GM18517 (cell line): Measurements from ENCODE around the gene UBE2C.
"Not testable (repeated sequence)": the region's sequence is repeated elsewhere in the genome, so short reads cannot be mapped to it uniquely, and the experiment has no call there.

Source experiments
- ATAC-seq: cut with Tn5 transposase; IDR thresholded peaks from one replicate; pipeline ENCODE4 v1.9.1; 2021; ENCODE audit warnings: mild to moderate bottlenecking, moderate library complexity; ENCODE audit not compliant: unreplicated experiment

The UBE2C gene

DNA sequence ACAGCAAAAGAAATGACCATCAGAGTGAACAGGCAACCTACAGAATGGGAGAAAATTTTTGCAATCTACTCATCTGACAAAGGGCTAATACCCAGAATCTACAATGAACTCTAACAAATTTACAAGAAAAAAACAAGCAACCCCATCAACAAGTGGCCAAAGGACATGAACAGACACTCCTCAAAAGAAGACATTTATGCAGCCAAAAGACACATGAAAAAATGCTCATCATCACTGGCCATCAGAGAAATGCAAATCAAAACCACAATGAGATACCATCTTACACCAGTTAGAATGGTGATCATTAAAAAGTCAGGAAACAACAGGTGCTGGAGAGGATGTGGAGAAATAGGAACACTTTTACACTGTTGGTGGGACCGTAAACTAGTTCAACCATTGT lies 14.9 kb upstream of the UBE2C start:
- ATAC-seq: not testable (repeated sequence)

DNA sequence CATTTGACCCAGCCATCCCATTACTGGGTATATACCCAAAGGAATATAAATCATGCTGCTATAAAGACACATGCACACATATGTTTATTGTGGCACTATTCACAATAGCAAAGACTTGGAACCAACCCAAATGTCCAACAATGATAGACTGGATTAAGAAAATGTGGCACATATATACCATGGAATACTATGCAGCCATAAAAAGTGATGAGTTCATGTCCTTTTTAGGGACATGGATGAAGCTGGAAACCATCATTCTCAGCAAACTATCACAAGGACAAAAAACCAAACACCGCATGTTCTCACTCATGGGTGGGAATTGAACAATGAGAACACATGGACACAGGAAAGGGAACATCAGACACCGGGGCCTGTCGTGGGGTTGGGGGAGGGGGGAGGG lies 14.5 kb upstream of the UBE2C start:
- not testable (repeated sequence) for ATAC-seq

DNA sequence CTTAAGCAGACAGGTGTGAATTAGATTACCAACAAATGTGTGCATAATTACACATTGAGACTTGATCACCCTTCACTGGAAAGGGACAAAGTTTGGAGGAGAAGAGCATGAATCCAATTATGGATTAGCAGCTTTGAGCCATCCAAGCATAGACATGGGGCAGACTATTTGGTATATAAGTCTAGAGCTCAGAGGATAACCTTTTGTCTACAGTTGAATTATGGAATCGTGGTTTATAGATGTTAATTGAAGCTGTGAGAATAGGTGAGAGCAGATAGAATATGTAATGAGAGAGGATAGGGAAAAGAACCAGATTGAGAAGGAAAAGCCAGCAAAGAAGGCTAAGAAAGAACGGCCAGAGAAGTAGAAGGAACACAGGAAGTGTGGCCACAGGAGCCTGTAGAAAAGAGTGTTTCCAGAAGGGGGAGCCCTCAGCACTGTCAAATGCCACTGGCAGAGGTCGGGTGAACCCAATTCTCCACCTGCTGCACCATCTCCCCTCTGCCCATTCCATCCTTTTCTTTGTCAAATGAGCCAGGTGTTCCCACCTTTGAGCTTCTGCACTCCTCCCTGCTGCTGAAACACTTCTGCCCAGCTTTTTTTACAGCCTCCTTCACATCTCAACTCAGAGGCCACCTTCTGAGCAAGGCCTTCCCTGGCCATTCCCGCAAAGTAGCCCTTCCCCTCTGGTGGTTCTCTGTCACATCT lies 13.4 kb upstream of the UBE2C start:
- ATAC-seq: no peak

DNA sequence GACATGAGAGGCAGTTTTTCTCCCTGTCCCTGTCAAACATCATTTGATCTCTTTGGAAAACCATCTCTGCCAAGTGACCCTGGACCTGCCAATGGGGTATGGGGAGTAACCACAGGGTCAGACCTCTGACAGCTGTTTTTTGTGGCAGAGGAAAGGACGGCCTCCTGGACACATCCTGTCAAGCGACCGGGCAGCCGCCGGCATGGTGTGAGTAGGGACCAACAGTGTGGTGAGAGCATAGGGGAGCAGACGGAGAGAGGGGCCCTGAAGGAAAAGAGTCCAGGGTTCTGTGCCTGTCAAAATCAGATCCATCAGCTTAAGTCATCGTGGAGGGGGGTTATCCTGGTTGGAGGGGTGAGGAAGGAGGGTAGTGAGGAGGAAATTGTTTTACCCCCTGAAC lies 10.6 kb upstream of the UBE2C start:
- no peak for ATAC-seq

DNA sequence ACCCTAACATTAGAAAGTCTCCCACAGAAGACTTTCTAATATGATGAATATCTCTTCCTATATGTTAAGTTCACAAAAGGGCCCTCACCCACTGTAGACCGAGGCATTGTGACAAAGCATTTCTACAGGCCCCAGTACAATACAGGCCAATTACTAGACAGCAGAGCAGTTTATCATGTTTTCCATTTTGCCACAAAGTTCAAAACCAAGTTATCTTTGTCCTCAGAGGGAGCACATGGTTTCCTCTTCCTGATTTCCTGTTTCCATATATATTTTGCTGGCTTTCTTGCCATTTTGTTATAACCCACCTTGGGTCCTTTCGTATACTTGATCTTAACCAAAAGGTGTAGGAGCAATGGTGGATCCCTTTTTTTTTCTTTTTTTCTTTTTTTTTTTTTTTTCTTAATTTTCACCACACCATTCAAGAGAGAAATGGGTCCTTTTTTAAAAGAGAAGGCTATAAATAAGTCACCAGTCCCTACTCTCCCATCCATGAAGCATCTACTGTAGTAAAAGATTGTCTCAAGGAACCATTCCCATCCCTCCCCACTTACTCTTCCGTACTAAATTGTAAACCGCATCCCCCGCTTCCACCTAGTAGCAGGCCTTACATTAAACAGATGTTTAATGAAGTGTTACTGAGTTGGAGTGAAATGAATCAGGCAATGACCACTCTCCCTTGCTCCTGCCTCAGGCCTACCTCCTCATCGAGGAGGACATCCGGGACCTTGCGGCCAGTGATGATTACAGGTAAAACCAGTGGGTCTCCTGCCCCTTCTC lies 2.1 kb upstream of the UBE2C start:
- ATAC-seq: no peak

DNA sequence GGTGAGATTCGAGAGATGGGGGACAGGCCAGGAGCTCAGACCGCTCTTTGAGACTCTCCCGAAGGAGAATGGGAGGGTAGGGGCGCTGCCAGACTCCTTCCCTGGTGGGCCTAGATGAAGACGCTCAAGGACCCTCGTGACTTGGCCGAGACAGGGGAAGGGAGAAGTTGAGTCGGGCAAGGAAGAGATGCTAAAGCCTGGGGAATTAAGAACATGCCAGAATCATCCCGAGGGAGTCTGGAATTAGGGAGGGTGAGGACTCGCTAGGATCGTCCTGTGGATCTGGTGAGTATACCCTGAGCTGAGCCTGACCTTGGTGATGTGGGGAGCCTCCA lies 529 bp downstream of the UBE2C start:
- ATAC-seq: no peak

DNA sequence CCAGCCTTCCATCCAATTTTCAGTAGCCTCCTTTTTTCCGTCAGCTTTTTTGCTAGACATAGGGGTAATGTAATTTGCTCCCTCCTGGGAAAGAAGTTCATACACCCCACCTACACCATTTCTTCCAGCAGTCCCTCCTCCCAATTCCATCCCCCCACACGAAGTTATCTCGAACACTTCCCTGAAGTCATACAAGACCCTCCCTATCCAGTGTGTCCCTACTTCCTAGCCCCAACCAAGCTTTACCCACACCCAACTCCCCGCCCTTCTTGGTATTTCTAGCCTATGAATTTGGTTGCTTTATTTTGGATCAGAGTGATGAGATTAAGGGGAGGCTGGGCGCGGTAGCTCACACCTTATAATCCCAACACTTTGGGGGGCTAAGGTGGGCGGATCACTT lies 1.0 kb downstream of the UBE2C start:
- no peak for ATAC-seq

DNA sequence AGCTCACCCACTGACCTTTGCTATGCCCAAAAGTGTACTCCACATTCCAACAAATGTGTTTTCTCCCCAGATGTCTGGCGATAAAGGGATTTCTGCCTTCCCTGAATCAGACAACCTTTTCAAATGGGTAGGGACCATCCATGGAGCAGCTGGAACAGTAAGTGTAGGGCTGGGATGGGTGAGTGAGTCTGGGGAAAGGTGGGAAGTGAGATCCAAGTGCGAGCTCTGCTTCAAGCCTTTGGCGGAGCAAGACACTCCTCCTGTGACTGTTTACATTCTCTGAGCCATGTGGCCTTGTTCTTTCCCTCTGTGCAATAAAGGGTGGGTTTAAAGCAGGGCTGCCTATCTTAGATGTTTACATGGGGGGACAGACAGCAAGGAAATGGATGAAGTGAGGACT lies 1.9 kb downstream of the UBE2C start:
- no peak for ATAC-seq

DNA sequence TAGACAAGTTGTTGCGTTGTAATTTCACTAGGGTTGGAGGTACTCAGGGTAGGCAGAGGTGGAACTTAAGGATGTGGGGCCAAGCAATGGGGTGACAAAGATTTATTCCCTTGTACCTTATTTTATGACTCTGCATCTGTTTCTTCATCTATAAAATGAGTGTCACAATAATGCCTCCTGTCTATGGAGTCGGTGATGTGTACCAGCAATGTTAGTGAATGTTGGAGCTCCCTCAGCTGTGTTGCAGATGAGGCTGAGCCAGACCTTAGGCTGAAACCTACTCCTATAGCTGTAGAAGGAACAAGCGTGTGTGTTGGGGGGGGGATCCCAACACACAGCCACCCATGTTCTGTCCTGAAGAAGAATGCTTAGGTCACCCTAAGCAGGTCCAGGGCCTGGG lies 4.5 kb downstream of the UBE2C start:
- ATAC-seq: no peak

DNA sequence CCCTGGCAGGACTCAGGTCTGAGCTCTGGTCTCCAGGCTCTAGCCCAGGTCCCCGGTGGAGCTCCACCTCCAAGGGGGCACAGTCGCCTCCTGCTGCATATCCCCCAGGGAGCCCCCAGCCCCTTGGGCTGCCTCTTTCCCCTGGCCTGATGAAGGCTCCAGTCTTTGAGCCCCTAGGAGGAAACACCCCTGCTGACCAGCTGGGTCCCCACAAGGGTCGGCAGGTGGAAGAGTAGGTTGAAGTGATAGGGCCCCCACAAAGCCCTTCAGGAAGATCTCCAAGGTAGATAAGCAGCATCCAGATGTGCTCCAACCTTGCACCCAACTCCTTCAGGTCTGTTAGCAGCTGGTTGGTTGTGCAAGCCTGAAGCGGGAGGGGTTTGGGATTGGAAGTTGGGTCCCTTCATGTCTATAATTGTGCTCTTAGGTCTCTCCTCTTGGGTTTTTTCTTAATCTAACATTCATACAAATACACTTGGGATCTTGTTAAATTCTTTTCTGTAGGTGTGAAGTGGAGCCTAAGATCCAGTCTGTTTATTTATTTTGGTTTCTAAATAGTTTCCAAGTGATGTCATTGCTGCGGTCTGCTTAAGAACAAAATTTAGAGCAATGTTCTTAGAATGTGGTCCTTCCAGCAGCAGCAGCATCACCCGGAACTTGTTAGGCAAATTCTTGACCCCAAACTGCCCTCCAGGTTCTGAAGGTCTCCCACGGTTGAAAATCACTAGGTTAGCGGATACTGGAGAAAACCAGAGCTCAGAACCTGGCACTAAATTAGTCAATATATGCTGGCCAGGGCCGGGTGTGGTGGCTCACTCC lies 5.1 kb downstream of the UBE2C start:
- no peak for ATAC-seq

DNA sequence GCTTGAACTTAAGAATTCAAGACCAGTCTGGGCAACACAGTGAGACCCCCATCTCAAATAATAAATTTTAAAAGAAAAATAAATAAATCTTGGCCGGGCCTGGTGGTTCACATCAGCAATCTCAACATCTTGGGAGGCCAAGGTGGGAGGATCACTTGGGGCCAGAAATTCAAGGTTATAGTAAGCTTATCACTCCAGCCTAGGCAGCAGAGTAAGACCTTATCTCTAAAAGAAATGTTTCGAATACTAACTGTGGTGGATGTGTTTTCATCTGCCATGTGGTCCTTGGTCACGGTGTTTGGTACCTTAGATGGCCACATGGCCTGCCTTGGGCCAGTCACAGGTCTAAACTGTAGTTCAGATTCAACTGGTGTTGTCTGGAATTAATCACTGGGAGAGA lies 5.8 kb downstream of the UBE2C start:
- no peak for ATAC-seq

DNA sequence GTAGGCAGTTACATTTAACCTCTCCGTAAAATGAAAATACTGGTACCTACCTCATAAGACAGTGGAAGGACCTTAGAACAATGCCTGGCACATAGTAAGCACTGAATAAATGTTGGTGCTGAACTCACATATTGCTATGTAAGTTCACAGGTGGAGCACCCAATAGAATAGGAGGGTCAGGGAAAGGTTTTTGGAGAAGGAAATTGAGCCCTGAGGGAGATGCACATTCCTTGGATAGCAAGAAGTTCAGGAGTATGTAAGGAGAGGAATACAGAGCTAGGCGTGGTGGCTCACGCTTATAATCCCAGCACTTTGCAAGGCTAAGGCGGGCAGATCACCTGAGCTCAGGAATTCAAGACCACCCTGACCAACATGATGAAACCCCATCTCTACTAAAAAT lies 7.0 kb downstream of the UBE2C start:
- ATAC-seq: no peak

DNA sequence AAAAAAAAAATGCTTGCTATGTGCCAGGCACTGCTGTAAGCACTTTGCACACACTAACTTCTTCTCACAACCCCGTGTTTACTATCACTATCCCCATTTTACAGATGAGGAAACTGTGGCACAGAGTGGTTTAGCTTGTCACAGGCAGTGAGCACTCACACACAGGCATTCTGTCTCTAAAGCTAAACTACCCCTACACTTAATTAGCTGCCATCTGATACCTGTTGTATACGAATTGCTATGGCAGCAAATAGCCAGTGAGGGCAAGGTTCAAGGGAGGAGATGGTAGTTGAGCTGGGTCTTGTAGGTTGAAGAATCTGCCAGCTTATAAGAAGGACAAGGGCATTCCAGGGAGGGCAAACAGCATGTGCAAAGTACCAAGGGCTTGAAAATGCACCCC lies 9.5 kb downstream of the UBE2C start:
- no peak for ATAC-seq

DNA sequence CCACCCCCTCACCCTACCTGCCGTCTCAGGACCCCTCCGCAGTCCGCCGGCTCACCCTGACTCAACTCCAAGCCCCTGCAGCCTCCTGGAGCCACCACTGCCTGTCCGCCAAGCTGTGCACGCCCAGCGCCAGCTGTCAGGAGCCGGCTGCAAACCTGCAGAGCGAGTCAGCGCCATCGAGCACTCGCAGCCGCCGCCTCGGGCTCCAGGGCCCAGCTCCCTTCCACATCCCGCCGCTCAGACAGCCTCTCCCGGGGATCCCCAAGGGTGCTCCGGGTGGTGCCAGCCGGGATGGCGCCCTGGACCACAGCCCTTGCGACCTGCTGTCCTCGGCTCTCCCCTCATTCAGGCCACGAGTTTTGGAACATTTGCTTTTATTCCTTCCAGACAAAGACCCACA lies 10.4 kb downstream of the UBE2C start:
- no peak for ATAC-seq

DNA sequence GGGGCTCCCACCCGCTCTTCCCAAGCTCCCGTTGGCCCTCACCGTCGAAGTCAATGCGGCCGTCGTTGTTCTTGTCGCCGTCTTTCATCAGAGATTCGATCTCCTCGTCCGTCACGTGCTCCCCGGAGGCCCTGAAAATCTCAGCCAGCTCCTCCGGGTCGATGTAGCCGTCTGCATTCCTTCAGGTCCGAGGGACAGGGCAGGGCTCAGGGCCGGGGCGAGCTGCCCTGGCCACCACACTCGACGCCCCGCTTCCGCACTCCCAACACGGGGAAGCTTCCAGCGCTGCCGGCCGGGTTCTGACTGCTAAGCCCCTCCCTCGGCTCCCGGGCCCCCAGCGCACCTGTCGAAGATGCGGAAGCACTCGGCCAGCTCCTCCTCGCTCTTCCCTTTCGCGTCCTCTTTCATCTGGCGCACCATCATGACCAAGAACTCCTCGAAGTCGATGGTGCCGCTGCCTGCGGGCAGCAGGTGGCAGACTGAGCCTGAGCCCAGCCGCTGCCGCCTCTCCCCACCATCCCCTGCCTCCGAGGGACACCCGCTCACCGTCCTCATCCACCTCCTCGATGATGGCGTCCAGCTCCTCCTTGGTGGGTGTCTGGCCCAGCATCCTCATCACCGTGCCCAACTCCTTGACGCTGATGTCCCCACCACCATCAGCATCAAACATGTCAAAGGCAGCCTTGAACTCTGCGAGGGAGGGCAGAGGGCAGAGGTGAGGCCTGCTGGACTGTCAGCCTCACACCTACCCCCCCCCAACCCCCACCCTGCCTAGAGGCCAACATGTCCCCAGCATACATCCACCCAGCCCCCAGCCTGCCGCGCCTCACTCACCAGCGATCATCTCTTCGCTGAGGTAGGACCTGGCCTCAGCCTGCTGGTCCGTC lies 11.7 kb downstream of the UBE2C start:
- no peak for ATAC-seq

DNA sequence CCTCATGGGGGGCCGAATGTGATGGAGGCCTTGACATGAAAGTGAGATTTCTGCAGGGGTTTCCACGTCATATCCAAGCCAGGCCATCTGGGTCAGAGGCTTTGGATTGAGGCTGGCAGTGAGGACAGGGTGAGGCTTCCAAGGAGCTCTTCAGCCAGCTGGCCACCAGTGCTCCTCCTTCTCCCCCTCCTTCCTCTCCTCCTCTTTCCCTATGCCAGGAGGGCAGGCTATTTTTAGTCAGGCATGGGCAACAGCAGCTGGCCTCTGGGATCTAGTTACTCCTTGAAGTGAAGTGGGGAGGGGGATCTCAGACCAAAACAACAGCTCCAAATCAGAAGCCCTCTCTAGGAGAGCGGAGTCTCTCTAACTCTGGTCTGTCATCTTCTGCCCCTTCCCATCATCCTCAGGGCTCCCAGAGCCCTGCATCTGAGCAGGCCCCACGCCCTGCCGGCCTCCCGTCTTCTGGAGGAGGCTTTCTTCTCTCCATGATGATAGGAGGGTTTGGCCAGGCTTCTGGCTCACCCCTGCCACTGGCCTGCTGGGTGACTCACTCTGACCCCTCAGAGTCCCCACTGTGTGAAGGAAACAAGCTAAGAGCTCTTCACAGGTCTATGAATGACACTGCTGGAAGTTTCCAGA lies 14.1 kb downstream of the UBE2C start:
- ATAC-seq: no peak

DNA sequence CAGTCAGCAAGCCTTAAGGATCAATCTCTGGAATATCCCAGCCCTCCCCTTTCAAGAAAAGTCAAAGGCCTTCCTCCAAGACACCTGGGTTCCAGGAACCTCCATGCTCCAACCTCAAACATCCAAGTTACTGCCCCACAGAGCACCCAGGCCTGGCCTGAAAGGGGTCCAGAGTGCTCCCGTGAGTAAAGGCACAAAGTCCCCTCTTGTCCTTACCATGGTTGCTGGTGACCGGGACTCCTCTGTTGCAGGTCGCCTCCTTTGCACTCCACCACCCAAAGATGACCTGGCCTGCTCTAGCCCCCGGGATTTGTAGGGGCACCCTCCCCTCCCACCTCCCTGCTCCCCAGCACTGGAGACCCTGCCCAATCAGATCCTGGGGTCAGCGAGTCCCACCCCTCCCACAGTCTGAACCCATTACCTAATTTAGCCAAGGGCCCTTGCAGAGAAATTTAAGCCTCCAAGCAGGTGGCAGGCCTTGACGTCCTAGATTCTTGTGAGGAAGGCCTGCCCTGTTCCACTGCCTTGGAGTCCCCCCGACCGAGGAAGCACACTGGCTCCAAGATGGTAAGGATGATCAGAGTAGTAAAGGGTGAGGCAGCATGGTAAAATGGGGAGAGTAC lies 14.7 kb downstream of the UBE2C start, which contains the start of gene TNNC2:
TNNC2 (minus strand) TSS at position 283 of the 623 bp plus-strand sequence; CDS start at position 219, 64 bp downstream.
- no peak for ATAC-seq

DNA sequence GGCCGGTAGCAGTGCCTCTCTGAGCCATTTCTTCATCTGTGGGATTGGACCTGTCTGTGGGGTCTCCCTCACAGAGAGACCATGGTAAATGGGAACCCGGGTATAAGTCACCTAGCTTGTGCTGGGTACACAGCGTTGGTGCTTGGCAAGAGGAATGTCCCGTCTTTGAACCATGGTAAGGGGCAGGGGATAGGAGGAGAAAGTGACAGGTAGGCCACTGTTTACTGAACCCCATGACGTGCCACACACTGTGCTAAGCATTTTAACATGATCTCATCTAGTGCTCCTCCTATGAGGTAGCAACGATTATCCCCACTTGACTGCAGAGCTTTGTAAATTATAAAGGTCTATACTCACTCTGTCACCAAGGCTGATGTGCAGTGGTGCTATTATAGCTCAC lies 15.3 kb downstream of the UBE2C start:
- no peak for ATAC-seq

DNA sequence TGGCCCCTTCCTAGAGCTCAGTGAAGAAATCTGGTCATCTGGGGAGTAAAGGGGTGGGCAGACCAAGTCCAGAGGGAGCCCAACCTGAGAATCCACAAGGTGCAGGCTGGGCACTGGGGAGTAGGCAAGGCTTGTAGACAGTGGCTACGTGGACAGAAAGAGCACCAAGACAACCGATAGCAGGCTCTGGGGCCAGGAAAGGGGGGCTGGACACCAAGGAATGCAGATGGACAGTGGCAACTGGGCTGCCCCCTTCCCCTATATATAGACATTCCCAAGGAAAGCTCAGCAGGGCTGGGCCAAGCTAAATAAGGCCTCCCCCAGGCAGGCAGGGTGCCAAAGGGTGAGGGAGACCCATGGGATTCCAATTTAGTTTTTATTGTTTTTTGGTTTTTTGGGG lies 16.1 kb downstream of the UBE2C start:
- ATAC-seq: no peak

DNA sequence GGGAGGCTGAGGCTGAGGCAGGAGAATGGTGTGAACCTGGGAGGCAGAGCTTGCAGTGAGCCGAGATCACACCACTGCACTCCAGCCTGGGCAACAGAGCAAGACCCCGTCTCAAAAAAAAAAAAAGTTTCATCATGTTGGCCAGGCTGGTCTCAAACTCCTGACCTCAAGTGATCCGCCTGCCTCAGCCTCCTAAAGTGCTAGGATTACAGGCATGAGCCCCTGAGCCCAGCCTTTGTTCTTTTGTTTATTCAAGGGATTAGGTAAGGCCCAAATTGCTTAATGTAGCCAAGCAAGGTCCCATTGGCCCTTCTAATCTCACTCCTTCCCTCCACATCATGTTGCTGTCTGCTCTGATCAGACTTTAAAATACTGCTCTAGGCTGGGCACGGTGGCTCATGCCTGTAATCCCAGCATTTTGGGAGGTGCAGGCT lies 17.2 kb downstream of the UBE2C start:
- not testable (repeated sequence) for ATAC-seq
